Measurements from ENCODE around the gene RASA3.
"Not testable (repeated sequence)": the region's sequence is repeated elsewhere in the genome, so short reads cannot be mapped to it uniquely, and the experiment has no call there.

RASA3 gene

GRCh38 chr13:114114006-114114640 is 18.3 kb downstream of the RASA3 start:
- DNase-seq (ENCODE audit: low read depth): no peak

DNA sequence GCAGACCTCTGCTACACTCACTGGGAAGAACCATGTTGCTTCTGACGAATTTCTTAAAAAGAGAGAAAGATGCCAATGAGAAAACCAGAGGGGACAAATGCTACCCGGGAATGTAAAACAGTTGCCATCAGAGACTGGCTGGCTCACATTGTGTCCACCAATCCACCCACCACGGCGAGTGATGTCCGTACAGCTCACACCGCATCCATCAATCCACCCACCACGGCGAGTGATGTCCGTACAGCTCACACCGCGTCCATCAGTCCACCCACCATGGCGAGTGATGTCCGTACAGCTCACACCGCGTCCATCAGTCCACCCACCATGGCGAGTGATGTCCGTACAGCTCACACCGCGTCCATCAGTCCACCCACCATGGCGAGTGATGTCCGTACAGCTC is 19.0 kb downstream of the RASA3 start:
- not testable (repeated sequence) for DNase-seq (ENCODE audit: low read depth)

- no peak for DNase-seq (ENCODE audit: low read depth)
Observed at GRCh38 chr13:114112826-114113322, 19.5 kb downstream of the RASA3 start.

- no peak for DNase-seq (ENCODE audit: low read depth)
Observed at GRCh38 chr13:114112231-114112825, 20.1 kb downstream of the RASA3 start.

- DNase-seq (ENCODE audit: low read depth): no peak
Observed at GRCh38 chr13:114111577-114111976, 20.8 kb downstream of the RASA3 start.

DNA sequence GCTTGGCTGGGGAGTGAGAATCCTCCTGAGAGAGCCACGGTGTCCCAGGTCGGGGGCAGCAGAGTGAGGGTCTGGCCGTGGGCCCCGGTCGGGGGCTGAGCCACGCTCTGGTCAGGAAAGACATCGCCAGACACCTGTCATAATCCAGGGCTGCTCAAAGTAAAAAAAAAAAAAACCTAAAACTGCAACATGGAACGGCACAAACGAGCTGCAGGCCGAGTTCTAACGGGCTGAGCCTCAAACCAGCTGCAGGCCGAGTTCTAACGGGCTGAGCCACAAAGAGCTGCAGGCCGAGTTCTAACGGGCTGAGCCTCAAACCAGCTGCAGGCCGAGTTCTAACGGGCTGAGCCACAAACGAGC is 21.6 kb downstream of the RASA3 start:
- not testable (repeated sequence) for DNase-seq (ENCODE audit: low read depth)

- DNase-seq (ENCODE audit: low read depth): no peak
Observed at GRCh38 chr13:114110091-114110829, 22.2 kb downstream of the RASA3 start.

GRCh38 chr13:114109641-114110041 is 22.8 kb downstream of the RASA3 start:
- no peak for DNase-seq (ENCODE audit: low read depth)

- no peak for DNase-seq (ENCODE audit: low read depth)
Observed at GRCh38 chr13:114108894-114109293, 23.5 kb downstream of the RASA3 start.

DNA sequence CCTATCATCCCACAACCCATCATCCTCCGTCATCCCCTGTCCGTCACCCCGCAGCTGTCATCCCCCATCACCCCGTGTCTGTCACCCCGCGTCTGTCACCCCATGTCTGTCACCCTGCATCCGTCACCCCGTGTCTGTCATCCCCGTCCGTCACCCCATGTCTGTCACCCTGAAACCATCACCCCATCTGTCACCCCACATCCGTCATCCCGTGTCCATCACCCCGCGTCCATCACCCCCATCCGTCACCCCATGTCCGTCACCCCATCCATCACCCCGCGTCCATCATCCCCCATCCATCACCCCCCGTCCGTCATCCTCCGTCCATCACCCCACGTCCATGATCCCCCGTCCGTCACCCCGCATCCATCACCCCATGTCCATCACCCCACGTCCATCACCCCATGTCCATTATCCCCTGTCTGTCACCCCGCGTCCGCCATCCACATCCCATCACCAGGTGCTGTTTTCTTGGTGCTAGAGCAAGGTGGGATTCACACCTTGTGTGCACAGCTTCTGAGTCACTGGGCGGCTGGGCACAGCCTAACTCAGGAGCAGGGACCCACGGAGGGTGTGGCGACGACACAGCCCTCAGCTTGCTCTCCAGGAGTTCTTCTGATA is 24.2 kb downstream of the RASA3 start:
- no peak for DNase-seq (ENCODE audit: low read depth)

- DNase-seq (ENCODE audit: low read depth): no peak
Observed at GRCh38 chr13:114107686-114108081, 24.7 kb downstream of the RASA3 start.

DNA sequence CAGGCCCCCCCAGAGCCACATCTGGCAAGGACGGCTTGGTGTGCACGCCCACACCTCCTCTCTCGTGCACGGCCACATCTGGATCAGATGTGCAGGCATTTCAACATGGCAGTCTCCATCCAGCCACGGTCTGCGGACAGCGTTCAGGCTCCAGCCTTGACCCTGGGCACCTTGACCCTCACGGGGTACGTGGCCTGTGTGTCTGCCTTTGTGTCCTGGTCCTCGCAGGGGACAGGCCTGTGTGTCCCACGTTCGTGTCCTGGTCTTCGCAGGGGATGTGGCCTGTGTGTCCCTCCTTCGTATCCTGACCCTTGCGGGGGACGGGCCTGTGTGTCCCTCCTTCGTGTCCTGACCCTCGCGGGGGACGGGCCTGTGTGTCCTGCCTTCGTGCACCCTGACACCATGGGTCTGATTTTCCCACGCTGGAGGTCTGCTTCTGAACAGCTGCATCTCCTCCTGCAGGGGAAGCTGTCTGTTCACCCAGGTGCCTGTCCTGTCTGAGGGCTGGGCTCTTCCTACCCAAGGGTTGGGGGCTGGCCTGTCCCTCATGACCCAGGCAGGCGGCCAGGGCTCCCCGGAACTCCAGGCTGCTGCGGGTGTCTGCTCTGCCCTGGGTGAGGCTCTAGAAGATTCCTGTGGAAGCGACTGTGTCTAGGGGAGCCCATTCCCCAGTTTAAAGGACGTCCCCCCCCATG is 25.3 kb downstream of the RASA3 start:
- DNase-seq (ENCODE audit: low read depth): no peak

GRCh38 chr13:114106526-114106925 is 25.9 kb downstream of the RASA3 start:
- DNase-seq (ENCODE audit: low read depth): no peak

- DNase-seq (ENCODE audit: low read depth): no peak
Observed at GRCh38 chr13:114105521-114106225, 26.8 kb downstream of the RASA3 start.

GRCh38 chr13:114104655-114105520 is 27.5 kb downstream of the RASA3 start:
- no peak for DNase-seq (ENCODE audit: low read depth)

GRCh38 chr13:114103801-114104654 is 28.4 kb downstream of the RASA3 start:
- no peak for DNase-seq (ENCODE audit: low read depth)

- DNase-seq (ENCODE audit: low read depth): not testable (repeated sequence)
Observed at GRCh38 chr13:114103289-114103621, 29.2 kb downstream of the RASA3 start.

DNA sequence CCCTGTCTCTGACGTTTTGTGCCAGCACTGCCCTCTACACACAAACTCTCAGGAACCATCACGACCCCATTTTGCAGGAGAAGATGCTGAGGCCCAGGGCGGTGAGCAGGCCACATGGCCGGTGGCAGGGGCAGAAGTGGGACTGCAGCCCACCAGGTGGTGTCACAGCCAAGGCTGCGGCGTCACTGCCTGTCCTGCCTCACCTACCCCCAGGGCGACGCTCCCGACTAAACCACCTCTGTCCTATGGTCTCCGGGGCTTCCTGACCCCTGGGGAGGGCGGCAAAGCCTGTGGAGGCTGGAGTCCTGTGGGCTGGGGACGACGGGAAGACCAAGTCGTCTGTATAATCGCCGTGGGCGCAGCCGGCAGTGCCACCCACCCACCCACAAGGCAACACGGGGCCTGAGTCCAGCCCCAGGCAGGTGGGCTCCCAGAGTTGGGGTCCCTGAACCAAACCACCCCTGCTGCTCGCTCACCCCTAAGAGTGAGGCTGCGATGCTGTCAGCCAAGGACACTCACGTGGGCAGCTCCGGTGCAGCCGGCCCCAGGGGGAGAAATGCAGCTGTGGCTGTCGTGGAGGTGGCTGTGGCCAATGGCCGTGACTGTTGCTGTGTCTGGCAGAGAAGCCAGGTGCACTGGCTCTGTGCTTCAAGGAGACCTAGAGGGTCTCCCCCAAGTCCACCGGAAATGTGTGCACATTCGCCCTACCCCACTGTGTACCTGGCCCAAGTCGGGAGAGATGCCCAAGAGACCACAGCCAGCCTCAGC is 29.7 kb downstream of the RASA3 start:
- DNase-seq (ENCODE audit: low read depth): no peak

DNA sequence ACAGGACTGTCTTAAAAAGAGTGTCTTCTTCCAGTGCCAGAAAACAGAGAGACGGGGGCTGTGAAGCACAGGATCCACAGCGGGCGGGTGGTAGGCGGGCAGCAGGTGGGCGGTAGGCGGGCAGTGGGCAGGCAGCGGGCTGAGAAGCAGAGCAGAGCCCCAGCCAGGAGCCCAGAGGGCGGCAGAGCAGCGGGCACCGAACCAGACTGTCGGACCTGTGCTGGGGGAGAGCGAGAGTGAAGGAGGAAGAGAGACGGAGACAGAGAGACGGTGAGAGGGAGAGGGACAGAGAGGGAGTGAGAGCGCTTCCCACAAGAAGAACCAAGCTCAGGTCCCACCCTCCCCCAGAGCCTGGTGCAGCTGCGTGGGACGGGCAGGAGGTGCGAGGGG is 30.3 kb downstream of the RASA3 start:
- no peak for DNase-seq (ENCODE audit: low read depth)

Measured in HS-27A (cell line).